GM21619 (cell line): ENCODE results near the gene ECT2L.

ENCODE experiments used
- ATAC-seq: cut with Tn5 transposase; IDR thresholded peaks from one replicate; pipeline ENCODE4 v1.9.1; 2021; ENCODE audit not compliant: unreplicated experiment

The ECT2L gene

DNA sequence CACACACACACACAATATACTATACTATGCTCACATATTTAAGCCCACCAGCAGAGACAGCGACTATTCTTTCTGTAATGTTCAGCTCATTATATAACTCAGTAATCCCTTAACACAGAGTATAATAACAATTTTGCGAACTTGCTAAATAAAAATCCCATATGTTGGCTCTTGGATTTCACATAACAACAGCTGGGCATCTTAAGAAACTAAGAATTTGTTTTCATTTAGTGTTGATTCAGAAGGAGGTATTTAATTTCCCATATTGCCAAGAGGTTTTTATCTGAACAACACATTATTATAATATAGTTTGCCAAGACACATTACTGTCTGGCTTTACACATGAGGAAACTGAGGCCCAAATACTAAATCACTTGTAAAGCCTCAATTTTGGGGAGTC is 7.4 kb downstream of the ECT2L start:
- no peak for ATAC-seq

DNA sequence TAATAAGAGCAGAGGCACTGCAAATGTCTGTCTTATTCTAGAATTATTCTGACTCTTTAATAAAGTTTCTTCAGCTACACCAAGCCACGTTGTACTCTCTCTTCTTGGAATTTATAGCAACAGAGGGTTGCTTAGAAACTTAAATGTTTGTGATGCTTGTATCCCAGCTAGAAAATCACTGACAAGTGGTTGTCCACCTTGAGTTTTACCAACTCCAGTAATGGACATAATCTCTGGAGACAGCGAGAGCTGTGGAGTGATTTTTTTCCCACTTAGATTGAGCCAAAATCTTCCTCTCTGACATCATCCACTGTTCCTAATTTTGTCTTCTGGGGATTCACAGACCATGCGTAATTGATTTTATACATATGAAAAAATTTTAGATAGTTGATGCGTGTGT is 8.0 kb downstream of the ECT2L start:
- no peak for ATAC-seq

DNA sequence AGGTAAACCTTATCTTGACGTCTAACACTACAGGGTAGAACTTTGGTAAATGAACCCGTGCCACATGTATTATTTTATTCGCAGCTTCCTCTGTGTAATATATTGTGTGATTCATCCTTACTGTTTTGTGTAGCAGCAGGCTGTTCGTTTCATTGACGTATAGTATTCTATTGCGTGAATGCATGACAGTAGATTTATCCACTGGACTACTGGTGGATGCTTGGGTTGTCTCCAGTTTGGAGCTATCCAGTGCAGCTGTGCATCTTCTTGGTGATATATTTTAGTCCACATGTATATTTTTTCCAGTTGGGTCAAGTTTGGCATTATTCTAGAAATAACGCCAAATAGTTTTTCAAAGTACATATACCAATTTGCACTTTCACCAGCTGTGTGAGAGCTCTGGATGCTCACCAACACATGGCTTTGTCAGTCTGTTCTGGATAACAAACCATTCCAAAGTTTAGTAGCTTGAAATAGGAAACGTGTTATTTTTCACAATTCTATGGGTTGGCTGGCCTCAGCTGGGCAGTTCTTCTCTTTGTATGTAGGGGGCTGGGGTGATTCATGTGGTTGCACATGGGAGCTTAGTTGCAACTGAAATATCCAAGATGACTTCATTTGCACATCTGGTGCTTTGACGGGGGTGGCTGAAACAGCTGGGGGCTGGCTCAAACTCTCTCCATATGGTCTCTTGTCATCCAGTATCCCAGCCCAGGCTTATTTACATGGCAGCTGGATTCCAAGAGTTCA is 9.3 kb downstream of the ECT2L start:
- no peak for ATAC-seq

DNA sequence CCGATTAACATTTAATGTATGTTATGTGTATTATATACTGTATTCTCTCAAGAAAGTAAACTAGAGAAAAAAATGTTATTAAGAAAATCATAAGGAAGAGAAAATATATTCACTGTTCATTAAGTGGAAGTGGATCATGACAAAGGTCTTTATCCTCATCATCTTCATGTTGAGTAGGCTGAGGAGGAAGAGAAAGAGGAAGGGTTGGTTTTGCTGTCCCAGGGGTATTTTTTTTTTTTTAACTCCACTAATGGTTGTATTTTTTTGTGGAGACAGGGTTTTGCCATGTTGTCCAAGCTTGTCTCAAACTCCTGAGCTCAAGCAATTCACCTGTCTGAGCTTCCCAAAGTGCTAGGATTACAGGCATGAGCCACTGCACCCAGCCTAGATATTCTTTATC is 11.0 kb downstream of the ECT2L start:
- ATAC-seq: no peak

DNA sequence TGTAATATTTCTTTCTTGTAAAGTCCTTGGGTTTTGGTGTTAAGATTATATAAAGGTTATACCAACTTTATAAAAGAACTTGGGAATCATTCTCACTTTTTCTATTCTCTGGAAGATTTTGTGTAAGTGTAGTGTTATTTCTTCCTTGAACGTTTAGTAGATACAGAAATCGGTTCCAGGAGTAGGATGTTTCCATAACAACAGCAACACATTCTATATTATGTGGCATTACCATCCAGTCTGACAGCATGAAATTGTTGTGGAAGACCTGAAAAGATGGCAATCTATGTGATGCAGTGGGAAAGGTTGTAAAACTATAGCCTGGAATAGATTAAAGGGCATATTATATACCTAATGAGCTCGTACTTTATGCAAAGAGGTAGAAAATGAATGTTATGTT is 13.8 kb downstream of the ECT2L start:
- ATAC-seq: no peak

DNA sequence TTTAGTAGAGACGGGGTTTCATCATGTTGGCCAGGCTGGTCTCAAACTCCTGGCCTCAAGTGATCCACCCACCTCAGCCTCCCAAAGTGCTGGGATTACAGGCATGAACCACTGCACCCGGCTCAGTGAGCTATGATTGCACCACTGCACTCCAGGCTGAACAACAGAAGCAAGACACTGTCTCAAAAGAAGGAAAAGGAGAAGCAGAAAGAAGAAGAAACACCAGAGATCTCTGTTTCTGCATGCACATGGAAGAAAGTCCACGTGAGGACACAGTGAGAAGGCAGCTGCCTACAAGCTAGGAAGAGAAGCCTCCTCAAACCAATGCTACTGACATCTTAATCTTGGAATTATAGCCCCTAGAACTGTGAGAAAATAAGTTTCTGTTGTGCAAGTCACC is 16.0 kb downstream of the ECT2L start:
- ATAC-seq: no peak

DNA sequence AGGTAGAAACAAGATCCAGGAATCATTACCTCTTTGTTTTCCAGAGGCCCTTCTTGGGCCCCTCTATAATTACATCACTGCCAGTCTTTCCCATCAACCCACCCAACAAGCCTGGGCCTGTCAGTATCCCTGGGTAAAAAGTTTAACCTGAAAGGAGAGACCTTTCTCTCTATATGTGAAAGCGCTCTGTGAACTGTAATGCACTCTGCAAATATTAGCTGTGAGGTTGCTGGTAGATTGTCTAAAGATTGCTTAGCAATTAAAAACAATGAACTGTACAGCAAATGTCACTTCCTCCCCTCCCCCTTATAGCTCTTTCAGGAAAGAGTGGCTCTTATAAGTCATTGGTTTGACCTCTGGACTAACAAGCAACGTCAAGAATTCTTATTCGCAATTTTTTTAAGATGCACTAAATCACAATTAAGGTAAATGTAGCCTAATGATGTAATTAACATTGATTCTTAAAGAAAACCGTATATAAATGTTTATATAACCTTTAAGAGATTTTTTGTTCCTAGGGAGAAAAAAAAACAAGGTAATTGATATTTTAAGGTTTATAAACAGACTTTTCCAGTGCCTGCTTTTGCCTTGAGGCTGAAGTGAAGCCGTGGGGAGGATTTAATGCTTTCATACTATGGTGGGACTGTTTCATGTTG is 18.4 kb downstream of the ECT2L start:
- ATAC-seq: no peak

DNA sequence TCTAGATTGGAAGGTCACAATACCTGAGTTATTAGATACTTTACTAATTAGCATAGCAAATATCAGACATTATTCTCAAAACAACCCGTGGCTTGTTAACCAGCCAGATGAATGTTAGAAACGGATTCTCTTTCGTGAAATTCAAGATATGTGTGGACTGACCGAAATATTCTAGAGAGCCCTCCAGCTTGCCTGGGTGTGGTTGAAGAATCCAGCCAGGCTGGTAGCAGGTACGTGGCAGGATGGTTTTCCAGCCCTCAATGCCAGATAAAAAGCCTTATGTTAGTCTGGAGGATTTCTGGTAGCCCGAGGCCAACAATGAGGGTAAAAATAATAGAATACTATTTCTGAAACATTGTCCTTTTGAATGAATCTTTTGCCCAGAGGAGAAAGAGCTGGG is 19.3 kb downstream of the ECT2L start:
- ATAC-seq: no peak

DNA sequence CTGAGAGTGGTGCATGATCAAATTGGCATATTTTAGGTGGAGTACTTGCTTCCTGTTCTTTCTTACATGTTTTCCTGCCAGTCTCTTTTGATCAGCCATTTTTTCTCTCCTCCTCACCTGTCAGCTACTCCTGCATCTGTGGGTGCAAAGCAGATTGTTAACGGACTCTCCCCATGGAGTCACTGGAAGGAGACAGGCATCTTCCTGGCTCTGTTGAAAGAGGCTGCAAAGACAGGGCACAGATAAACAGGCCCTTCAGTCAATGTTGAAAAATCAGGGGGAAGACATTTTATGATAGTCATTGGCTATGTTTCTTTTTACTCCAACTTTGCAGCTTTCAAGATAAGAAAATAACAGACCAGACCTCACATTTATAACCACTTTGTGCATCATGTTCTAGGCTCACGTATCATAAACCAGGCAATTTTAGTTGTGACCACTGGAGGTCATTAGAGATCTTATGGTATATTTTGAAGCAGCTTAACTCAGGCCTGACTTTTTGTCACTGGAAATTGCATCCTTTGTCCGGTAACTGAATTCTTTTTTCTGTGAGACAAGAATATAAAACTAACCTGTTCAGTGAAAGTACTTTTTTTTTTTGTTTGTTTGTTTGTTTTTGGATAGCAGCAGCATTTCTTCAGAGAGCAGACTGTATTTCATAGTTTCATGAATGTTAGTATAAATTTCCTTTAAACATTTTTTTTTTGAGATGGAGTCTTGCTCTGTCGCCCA is 20.1 kb downstream of the ECT2L start:
- peak; percentile 63 for ATAC-seq

DNA sequence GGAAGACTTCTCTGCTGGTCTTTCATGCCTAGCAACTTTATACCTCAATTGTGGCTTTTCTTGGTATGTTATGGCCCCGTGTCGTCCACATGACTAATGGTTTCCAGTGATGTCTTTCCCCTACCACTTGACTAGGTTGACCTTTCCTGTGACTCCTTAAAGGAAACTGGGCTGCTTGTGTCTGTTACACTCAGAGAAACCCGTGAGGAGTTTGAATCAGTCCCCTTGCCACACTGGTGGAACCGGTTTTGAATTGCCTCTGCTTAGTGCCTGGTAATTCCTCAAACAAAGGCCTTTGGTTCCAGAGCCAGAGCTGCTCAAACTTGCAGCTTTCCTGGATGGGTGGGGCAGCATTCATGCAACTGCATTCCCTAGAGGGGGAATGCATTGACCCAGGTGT is 21.9 kb downstream of the ECT2L start:
- ATAC-seq: no peak

DNA sequence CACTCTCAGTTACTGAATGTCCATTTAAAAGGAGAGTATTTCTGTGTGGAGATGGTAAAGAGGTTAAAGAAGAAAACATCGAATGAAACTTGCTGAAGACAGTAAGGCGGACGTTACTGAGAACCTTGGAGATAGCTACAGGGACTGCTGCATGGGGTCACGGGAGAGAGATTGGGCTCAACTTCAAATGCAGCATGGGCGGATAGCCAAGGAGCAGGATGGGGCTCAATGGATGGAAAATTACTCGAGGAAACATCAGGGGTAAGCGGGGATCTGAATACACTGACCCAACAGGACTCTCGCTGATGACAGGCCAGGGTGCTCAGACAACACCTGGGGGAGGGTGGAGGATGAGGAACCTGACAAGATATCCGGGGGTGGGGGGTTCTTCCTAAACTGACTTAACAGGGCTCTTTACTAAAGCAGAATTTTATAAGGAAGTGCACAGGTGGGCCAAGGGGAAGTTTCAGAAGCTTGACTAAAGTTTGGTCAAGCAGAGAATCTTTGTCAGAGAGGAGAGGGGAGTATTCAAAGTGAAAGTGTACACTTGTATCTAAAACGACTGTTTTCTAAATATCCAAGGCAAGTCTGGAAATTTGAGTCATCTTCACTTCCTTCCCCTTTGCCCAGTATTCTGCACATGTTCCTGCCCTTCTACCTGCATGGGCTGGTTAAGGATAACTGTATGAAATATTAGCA is 22.8 kb downstream of the ECT2L start:
- peak; percentile 78 for ATAC-seq

DNA sequence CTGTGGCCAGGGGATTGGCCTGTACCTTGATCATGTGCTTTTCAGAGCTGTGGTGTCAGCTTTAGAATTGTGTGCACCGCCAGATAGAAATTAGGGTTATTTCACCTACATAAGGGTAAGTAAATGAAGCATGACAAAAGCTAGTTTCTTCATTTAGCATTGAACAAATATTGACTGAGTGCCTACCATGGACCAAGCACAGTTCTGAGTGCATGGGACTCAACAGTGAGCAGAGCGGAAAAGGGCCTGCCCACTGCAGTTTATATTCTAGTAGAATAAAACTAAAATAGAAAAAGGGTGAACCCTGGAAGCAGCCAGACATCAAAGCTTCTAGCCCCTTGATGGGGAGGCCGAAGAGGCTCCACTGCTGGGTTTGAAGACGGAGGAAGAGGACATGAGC is 25.6 kb downstream of the ECT2L start:
- no peak for ATAC-seq

DNA sequence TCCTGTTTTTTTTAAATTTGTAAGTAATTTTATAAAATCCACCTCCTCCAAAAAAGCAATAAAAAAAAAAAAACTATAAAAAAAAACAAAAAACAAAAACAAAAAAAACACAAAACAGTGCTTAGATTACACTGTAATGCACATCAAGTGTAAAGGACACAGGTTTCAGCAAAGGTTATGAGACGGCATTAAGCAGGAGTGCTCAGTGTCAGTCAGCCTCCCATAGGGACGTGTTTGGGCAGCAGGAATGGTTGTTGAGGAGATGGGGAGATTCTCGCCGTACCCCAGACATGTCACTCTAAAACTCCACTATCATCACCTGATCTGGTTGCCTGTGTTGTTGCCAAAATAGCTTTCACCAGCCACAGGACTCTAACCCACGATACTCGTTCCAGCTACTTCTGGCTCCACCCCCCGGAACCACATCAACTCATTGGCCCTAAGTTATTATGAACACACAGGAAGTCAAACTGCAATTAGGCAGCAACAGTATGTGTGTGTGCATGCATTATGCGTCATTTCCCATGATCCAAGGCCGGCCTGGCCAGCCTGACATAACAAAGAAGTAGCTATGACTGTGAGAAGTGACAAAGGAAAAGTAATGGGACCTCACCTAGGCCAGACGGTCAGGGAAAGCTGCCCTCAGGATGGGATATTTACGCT is 28.7 kb downstream of the ECT2L start:
- no peak for ATAC-seq

DNA sequence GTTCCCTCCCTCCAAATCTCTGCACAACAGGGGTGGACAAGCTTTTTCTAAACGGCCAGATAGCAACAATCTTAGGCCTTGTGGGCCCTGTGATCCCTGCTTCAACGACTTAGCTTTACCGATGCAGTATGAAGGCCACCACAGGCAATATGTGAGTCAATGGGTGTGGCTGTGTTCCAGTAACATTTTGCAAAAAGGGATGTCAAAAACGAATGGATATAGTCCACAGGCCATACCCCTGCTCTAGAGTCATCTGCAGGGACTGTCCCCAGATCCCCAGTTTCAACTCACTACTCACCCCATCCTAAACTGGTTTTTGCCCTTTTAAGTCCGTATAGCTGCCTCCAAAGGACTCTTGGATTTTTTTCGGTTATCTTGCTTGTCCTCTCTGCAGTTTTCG is 34.4 kb downstream of the ECT2L start:
- no peak for ATAC-seq

DNA sequence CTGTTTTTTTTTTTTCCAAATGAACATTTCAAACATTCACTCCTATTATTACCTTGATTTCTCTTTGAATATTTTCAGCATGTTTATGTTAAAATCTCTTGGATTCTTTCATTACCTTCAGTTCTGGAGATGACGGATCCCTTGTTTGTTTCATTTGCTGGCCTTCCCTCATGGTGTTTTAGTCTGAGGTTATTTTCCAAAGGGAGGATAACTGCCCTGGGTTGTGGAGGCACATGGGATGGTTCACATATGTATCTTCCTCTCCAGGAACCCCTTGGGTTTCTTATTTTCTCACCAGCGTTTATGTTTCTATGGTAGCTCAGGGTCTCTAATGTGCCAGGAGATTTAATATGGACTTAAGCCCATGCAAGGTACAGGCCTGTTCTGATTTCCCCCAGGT is 36.3 kb downstream of the ECT2L start:
- no peak for ATAC-seq

DNA sequence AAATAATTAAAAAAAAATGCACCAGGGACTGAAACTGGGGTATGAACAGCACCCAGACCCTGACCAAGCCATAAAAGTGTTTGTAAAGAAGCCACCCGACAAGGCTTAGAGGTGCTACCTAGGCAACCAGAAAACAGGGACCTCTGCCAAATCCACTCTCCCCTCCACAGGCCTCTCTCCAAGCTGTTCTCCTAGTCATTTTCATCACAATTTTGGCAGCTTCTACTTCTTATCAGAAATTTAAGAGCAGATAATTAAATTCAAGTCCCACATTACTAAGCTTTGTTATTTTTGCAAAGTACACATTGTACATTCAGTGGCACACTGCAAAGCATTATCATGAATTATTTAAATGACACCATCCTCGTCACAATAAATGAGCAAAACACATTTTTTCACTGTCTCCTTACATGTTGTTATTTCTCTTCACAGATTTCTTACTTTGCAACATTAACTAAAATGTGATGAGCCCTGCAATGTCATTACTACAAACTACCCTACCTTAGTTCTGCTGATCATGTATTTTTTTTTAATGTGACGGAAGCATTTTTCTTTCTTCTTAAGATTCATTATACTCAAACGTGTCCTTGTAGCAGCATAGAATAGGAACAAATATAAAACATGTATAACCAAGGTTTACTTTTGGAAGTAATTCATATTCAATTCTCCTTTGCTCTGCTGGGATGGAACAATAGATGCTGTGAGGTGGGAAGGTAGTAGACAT is 38.1 kb downstream of the ECT2L start:
- no peak for ATAC-seq

DNA sequence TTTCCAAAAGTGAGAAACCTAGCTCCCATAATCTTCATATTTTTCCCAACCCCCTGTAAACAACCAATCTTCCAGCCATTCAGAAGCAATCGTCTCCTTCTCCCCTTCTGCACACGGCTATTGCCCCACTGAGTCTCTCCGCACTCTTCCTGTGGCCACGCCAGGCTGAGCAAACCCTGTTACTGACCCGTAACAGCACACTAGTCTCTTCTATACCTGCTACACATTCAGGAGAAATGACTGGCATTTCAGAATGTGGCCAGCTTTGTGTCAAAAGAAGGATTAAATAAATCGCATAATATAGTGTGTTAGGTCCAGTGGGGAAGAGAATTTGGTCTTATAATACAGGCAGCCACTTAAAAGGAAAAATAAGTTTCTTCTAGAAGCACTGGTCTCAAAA is 41.4 kb downstream of the ECT2L start:
- no peak for ATAC-seq

DNA sequence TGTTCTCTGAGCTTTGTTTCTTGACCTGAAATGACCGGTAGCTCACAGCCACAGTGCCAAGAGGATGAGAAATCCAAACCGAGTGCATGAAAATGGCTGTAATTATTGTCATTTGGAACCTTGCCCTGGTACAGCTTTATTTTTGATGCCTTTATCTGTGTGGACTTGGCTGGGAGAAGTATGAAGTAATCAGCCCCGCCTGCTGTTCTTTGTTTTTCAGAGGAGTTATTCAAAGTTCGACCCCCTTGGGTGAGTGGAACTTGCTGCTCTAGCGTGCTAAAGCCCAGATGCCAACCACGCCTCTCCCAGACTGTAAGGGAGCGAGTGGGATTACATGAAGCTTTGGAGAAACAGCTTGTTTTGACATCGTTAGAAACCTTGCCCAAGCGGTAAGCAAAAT is 48.3 kb downstream of the ECT2L start:
- no peak for ATAC-seq

DNA sequence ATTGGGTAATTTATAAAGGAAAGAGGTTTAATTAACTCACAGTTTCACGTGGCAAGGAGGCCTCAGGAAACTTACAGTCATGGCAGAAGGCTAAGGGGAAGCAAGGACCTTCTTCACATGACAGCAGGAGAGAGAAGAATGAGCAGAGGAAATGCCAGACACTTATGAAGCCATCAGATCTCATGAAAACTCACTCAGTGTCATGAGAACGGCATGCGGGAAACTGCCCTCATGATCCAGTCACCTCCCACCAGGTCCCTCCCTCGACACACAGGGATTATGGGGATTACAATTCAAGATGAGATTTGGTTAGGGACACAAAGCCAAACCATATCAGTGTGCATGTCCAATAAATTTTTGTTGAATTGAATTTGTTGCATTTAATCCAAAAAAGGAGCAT is 52.0 kb downstream of the ECT2L start:
- ATAC-seq: no peak

DNA sequence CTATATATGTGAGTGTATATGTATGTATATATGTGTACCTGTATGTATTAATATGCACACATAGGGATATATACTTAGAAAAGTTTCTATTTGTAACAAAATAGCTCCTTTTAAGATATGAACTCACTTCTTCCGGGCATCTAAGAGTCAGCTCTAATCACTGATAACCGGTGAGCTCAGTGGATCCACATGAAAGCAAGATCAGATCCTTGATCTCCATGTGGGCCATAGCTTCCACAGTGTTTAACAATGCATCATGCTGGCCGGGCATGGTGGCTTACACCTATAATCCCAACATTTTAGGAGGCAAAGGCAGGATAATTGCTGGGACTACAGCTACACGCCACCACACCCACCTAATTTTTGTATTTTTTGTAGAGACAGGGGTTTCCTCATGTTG is 52.6 kb downstream of the ECT2L start:
- ATAC-seq: no peak
